HG02763 (cell line): Measurements from ENCODE around the gene CALML6.
"Not testable (repeated sequence)": the region's sequence is repeated elsewhere in the genome, so short reads cannot be mapped to it uniquely, and the experiment has no call there.

Source experiments
- ATAC-seq: cut with Tn5 transposase; IDR thresholded peaks from one replicate; pipeline ENCODE4 v1.9.1; 2021; ENCODE audit warnings: mild to moderate bottlenecking, moderate library complexity; ENCODE audit not compliant: unreplicated experiment

Gene CALML6

GRCh38 chr1:1922956-1923833 is 8.1 kb downstream of the CALML6 start:
- ATAC-seq: no peak

DNA sequence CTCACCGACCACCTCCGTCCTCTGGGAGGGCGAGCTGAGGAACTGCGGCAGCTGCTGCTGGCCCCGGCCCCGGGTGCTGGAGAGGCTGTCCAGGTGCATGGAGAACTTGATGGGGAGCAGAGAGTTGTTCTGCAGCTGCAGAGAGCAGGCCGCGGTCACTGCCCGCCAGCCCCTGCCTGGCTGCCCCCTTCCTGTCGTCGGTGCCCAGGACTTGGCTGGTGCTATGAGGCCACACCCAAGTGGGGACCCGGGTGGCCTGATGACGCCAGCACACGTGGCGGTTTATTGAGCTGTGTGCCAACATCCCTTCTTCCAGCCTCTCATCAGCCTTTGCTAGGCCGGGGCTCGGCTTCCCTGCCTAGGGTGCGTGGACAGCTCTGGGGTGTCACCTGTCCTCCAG is 9.3 kb downstream of the CALML6 start:
- ATAC-seq: no peak

DNA sequence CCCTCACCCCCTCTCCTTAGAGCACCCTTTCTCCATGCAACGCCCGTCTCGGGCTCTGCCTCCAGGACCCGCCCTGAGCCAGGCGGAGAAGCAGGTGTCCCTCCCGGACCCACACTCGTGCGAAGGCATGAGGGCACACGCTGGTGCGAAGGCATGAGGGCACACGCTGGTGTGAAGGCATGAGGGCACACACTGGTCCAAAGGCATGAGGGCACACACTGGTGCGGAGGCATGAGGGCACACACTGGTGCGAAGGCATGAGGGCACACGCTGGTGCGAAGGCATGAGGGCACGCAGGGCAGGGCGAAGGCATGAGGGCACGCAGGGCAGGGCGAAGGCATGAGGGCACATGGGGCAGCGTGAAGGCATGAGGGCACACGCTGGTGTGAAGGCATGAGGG is 9.8 kb downstream of the CALML6 start:
- no peak for ATAC-seq

- no peak for ATAC-seq
Observed at GRCh38 chr1:1925437-1926345, 10.6 kb downstream of the CALML6 start.

GRCh38 chr1:1926346-1926811 is 11.3 kb downstream of the CALML6 start:
- no peak for ATAC-seq

DNA sequence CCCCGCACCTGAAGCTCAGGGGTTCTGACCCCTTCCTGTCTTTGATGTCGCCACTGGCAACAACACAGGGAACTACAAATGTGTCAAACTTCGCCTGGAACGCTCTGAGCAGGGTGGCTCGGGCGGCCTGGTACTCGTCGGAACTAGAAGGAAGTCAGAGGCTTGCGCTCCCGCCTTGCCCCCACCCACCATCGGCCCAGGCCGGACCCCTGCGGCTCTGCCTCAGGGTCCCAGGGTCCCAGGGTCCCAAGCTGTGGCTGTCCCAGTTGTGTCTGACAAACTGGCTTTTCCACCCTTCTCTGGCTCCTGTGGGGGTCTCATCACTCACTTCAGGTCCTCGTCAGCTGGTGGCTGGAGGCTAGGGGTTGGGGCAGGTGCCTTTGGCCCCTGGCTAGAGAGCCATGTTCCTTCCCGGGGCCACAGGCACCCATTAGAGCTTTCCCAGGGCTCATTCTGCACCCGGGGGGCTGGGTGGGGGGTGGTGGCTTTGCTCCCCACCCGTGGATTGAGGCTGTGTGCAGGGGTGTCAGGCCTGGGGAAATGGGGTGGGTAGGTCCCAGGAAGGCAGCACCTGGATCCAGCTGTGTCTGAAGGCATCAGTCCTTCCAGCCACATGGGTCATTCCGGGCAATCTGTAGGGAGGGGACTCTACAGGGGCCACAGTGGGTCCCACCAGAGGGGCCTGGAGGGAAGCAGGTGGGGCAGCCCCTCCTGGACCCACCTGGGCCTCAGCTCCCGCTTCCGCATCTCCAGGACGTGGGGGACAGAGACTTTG is 12.0 kb downstream of the CALML6 start:
- no peak for ATAC-seq

DNA sequence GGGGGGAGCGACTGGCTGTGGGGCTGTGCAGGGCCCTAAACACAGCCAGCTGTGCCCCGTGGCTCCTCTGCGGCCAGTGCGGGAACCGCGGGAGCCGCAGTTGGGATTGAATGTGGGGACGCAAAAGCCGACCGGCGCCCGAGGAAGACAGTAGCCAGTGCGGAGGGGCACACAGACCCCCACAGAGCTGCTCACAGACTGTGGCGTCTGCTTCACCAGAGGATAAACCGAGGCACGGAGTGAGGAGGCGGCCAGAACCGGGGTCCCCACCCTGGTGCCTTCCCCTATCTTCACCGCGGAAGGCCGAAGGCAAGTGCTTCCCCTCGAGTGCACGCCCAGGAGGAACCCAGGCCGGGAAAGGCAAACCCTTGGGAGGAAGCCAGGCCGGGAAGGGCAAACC is 12.7 kb downstream of the CALML6 start:
- ATAC-seq: no peak

- no peak for ATAC-seq
Observed at GRCh38 chr1:1928231-1929101, 13.4 kb downstream of the CALML6 start.

DNA sequence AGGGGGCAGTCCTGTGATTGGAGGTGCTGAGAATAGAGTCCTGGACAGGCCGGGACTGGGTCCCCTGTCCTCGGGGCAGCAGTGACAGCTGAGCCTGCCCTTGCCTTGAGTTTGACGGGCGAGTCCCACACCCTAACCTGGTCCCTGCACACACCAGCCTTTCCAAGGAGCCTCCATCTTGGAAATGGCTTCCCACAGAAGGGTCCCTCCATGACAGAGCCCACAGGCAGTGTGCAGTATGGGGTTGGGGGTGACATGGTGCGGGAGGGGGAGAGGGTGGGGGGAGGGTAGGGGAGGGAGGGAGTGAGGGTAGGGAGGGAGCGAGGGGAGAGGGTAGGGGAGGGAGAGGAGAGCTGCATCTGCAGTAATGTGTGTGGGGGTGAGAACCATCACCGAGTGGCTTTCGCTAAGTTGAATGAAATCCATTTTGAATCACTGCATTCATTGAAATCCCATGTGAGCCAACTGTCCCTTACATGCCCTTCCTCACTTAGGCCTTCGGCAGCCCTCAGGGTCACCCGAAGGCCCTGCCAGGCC is 14.1 kb downstream of the CALML6 start:
- no peak for ATAC-seq

- ATAC-seq: no peak
Observed at GRCh38 chr1:1929639-1930545, 14.8 kb downstream of the CALML6 start.

- not testable (repeated sequence) for ATAC-seq
Observed at GRCh38 chr1:1934848-1935247, 19.8 kb downstream of the CALML6 start.

DNA sequence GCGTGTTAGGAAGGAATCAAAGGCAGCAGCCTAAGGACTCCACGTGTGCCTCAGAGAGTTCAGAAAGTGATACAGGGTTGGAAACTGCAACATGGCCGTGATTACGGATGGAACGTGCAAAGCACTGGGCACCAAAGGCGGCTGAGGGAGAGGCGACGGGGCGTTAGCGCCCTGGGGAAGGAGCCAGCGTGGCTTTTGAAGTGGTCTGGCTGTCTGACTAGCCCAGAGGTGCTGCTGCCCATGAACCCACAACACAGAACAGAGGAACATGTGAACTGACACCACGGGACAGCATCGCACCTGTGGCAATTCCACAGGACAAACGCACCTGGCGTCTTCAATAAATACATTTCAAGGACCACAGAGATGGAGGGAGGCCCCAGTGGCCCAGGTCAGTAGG is 22.0 kb downstream of the CALML6 start:
- ATAC-seq: no peak

DNA sequence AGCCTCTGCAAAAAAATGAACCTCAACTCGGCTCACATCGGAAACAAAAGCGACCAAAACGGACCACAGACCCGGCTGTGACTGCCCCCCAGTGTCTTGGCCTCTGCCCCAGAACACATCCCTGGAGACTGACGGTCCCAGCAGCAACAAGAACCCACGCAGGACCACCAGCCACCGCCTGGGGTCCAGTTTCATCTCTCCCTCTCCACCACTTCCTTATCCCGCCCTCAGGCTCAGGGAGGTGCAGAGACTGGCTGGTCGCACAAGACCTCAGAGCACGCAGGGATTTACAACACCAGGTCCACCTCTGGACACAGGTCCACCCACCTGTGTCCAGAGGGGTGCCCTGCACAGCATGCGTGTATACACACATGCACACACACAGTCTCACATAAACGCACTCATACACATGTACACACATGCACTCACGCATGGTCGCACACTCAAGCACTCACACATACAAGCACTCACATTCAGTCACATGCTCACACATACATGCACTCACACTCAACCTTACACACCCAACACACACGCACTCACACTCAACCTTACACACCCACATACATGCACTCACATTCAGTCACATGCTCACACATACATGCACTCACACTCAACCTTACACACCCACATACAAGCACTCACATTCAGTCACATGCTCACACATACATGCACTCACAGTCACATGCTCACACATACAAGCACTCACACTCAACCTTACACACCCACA is 22.7 kb downstream of the CALML6 start:
- ATAC-seq: no peak

GRCh38 chr1:1938276-1938573 is 23.2 kb downstream of the CALML6 start:
- no peak for ATAC-seq

GRCh38 chr1:1938613-1939295 is 23.7 kb downstream of the CALML6 start:
- no peak for ATAC-seq

- no peak for ATAC-seq
Observed at GRCh38 chr1:1939296-1940122, 24.4 kb downstream of the CALML6 start.

GRCh38 chr1:1940123-1940425 is 25.0 kb downstream of the CALML6 start:
- no peak for ATAC-seq
